Omental fat pad (tissue), 4 donors: Measurements from ENCODE around the gene GINS3. TPM values are rescaled to one million over a fixed set of nuclear protein-coding genes. Genes with fewer than 3 reads are reported as not detected.

Experiments
- ATAC-seq: fragments of 150-250 bp; one replicate; pipeline ENCODE4 v1.9.1; 2016; ENCODE audit warnings: mild to moderate bottlenecking, moderate library complexity; ENCODE audit not compliant: low FRiP score
- DNase-seq: peaks from one replicate; pipeline ENCODE4 v3.0.0-alpha.2; 2019; ENCODE audit warnings: low spot score
- CTCF ChIP-seq, 3 donors: fragments of 450-650 bp; IDR thresholded peaks; one replicate each; pipeline ENCODE4 v1.5.1; 2016 to 2017; ENCODE audit warnings: antibody characterized with exemption in 3 of 3, mild to moderate bottlenecking in 3 of 3, moderate library complexity in 2 of 3
- total RNA-seq, 4 donors: library from RNA; depleted of rRNA; stranded (reverse); fragments of >200 nt; gene quantifications; one replicate each; pipeline ENCODE4 v1.1.0, GENCODE V29; 2016

The GINS3 gene
- total RNA-seq, 4 donors from 2014 or later: 5.3 to 7.4 (median 6.5) TPM

GRCh38 chr16:58360041-58360634, 32.1 kb upstream of the GINS3 start:
- ATAC-seq (no peak), DNase-seq (no peak)
- TF ChIP-seq CTCF (IDR thresholded peaks at IDR 0.05): no peak

- no peak for TF ChIP-seq CTCF (IDR thresholded peaks at IDR 0.05)
- DNase-seq: no peak
- no peak for ATAC-seq
Measured at GRCh38 chr16:58361726-58362125, 30.5 kb upstream of the GINS3 start.

- TF ChIP-seq CTCF (IDR thresholded peaks at IDR 0.05): no peak
- DNase-seq (no peak), ATAC-seq (no peak)
Measured at GRCh38 chr16:58363746-58364393, 28.4 kb upstream of the GINS3 start.

GRCh38 chr16:58365623-58366022, 26.6 kb upstream of the GINS3 start:
- ATAC-seq: no peak
- no peak for DNase-seq
- TF ChIP-seq CTCF (IDR thresholded peaks at IDR 0.05): no peak

GRCh38 chr16:58366247-58367031, 25.8 kb upstream of the GINS3 start:
- no peak for TF ChIP-seq CTCF (IDR thresholded peaks at IDR 0.05)
- DNase-seq (no peak), ATAC-seq (no peak)

- no peak for ATAC-seq
- DNase-seq: no peak
- no peak for TF ChIP-seq CTCF (IDR thresholded peaks at IDR 0.05)
Measured at GRCh38 chr16:58367252-58367651, 25.0 kb upstream of the GINS3 start.
